Islet of Langerhans (tissue), 1 donor: Measurements from ENCODE around the gene CASZ1.

Experiments
- FAIRE-seq: peaks from one replicate; lab custom pipeline; 2011; peaks lifted over from hg19 to GRCh38; lab: Jason Lieb, UNC

The CASZ1 gene

GRCh38 chr1:10796029-10796944 is at the start of gene CASZ1:
Gene CASZ1, minus strand, starts transcription at chr1:10796646. Its CDS starts 102,757 bp downstream, at chr1:10693889.
- no peak for FAIRE-seq

GRCh38 chr1:10843697-10844096 is 47.3 kb upstream of the CASZ1 start:
- FAIRE-seq, result no peak

- FAIRE-seq, result no peak
Measured at GRCh38 chr1:10841118-10841517, 44.7 kb upstream of the CASZ1 start.

- FAIRE-seq, result no peak
Measured at GRCh38 chr1:10839188-10839770, 42.8 kb upstream of the CASZ1 start.

- FAIRE-seq, result no peak
Measured at GRCh38 chr1:10838541-10838940, 42.1 kb upstream of the CASZ1 start.

GRCh38 chr1:10836726-10837125 is 40.3 kb upstream of the CASZ1 start:
- no peak for FAIRE-seq

GRCh38 chr1:10835822-10836421 is 39.5 kb upstream of the CASZ1 start:
- FAIRE-seq, result no peak

GRCh38 chr1:10835421-10835820 is 39.0 kb upstream of the CASZ1 start:
- FAIRE-seq, result no peak

- FAIRE-seq, result no peak
Measured at GRCh38 chr1:10834770-10835412, 38.4 kb upstream of the CASZ1 start.

GRCh38 chr1:10833630-10834557 is 37.4 kb upstream of the CASZ1 start:
- no peak for FAIRE-seq

GRCh38 chr1:10832703-10833102 is 36.3 kb upstream of the CASZ1 start:
- no peak for FAIRE-seq

GRCh38 chr1:10830961-10831668 is 34.7 kb upstream of the CASZ1 start:
- no peak for FAIRE-seq

GRCh38 chr1:10829965-10830515 is 33.6 kb upstream of the CASZ1 start:
- no peak for FAIRE-seq

GRCh38 chr1:10829067-10829818 is 32.8 kb upstream of the CASZ1 start:
- FAIRE-seq, result no peak

- no peak for FAIRE-seq
Measured at GRCh38 chr1:10827377-10828333, 31.2 kb upstream of the CASZ1 start.

- no peak for FAIRE-seq
Measured at GRCh38 chr1:10825592-10825991, 29.1 kb upstream of the CASZ1 start.

GRCh38 chr1:10824821-10825540 is 28.5 kb upstream of the CASZ1 start:
- no peak for FAIRE-seq

GRCh38 chr1:10823000-10823401 is 26.6 kb upstream of the CASZ1 start:
- FAIRE-seq, result no peak
